Measurements from ENCODE around the gene SGMS1.
"Not testable (repeated sequence)": the region's sequence is repeated elsewhere in the genome, so short reads cannot be mapped to it uniquely, and the experiment has no call there.

Gene SGMS1

DNA sequence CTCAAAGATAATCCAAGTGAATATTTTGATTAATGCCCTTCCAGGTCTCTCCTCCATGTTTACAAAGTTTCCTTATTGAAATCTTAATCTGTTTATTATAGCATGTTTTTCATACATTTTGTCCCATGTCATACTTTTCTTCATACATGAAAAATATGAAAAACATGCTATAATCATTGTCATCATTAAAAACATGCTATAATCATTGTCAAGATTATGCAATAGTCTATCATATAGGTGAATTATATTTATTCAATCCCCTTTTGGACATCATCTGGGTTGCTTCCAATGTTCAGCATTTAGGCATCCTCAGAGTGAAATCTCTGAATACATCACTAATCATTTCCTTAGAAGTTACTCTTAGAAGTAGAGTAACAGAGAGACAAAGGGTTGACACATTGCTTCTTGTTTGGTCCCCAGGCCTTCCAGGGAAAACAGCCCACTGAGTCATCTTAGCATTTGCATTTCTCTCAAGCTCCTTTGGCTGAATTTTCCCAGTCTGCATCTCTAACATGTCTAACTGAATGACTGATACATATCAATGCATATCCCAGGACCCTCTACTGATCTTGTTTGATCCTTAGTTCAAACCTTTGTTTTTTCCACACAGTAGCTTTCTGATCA lies 87.0 kb downstream of the SGMS1 start:
- H3K18ac ChIP-seq (ENCODE audit: low read length), result no peak overlapping the region
- H3K36me3 ChIP-seq (replicated peaks in 1 of 2; ENCODE audit: control insufficient read depth in 2 of 2, insufficient read depth in 2 of 2, low read length in 2 of 2), result no peaks in the 10 kb centered on the region
- no peak overlapping the region for H3K23ac ChIP-seq (ENCODE audit: low read depth, low read length, poor library complexity)
- H3K9me3 ChIP-seq (replicated peaks in 1 of 2; ENCODE audit: control insufficient read depth in 2 of 2, insufficient read depth in 1 of 2, low read depth in 1 of 2, low read length in 2 of 2), result peaks cover 0 to 2% of the 10 kb centered on the region in 2 donors
- H4K91ac ChIP-seq (ENCODE audit: low read depth, low read length, poor library complexity), result no peak overlapping the region
- H3K4me1 ChIP-seq (ENCODE audit: control insufficient read depth in 2 of 2, insufficient read depth in 1 of 2, low read depth in 1 of 2, low read length in 2 of 2), result peaks cover 3 to 5% of the 10 kb centered on the region in 2 donors
- no peak overlapping the region for H2BK15ac ChIP-seq (ENCODE audit: low read length)
- H3K9ac ChIP-seq (ENCODE audit: low read depth, low read length, poor library complexity), result no peak overlapping the region
- H4K8ac ChIP-seq (ENCODE audit: low read depth, low read length), result no peak overlapping the region
- H3K4ac ChIP-seq (ENCODE audit: low read length), result no peak overlapping the region
- H3K27me3 ChIP-seq (ENCODE audit: control insufficient read depth in 3 of 3, insufficient read depth in 3 of 3, low read depth in 1 of 3, low read length in 3 of 3), result no peaks in the 10 kb centered on the region
- no peak overlapping the region for H2BK120ac ChIP-seq (ENCODE audit: low read depth, low read length)
- no peak overlapping the region for H3K14ac ChIP-seq (ENCODE audit: low read length)
- H3K4me3 ChIP-seq (ENCODE audit: low read length in 2 of 2), result no peak overlapping the region
- H2AFZ ChIP-seq (ENCODE audit: low read length), result no peak overlapping the region
- H3K79me1 ChIP-seq (ENCODE audit: low read depth, low read length), result peaks cover 4% of the 10 kb centered on the region
- H3K4me2 ChIP-seq (ENCODE audit: insufficient read depth, low read length, poor library complexity, severe bottlenecking), result no peak overlapping the region
- DNase-seq (ENCODE audit: low spot score), result no peak
- no peak overlapping the region for H2BK5ac ChIP-seq (ENCODE audit: low read length)
- no peak overlapping the region for H2BK12ac ChIP-seq (ENCODE audit: low read length)
- no peak overlapping the region for H2AK5ac ChIP-seq (ENCODE audit: low read depth, low read length)
- H3K27ac ChIP-seq (replicated peaks; ENCODE audit: low read length), result no peak overlapping the region

DNA sequence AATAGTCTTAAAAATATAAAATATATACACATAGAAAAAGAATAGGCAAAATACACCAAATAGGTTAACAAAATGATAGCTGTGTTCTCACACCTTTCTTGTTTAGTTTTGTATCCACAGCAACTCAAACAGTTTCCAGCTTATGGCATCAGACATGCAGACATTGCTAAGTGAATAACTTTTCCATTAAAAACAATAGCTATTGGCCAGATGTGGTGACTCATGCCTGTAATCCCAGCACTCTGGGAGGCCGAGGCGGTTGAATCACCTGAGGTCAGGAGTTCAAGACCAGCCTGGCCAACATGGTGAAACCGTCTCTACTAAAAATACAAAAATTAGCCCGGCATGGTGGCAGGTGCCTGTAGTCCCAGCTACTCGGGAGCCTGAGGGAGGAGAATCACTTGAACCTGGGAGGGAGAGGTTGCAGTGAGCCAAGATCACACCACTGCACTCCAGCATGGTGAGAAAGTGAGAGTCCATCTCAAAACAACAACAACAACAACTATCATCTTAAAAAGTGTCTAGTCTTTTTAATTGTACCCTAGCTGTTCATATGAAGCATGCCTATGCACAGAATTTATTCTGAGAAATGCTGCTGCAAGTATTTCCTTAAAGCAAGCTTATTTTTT lies 88.9 kb downstream of the SGMS1 start:
- H3K9me3 ChIP-seq (replicated peaks in 1 of 2; ENCODE audit: control insufficient read depth in 2 of 2, insufficient read depth in 1 of 2, low read depth in 1 of 2, low read length in 2 of 2); H3K4me3 ChIP-seq (ENCODE audit: low read length in 2 of 2); H2BK12ac ChIP-seq (ENCODE audit: low read length); H2BK5ac ChIP-seq (ENCODE audit: low read length); H3K36me3 ChIP-seq (replicated peaks in 1 of 2; ENCODE audit: control insufficient read depth in 2 of 2, insufficient read depth in 2 of 2, low read length in 2 of 2); H3K4ac ChIP-seq (ENCODE audit: low read length); H3K14ac ChIP-seq (ENCODE audit: low read length); H4K91ac ChIP-seq (ENCODE audit: low read depth, low read length, poor library complexity); H3K23ac ChIP-seq (ENCODE audit: low read depth, low read length, poor library complexity); H3K4me2 ChIP-seq (ENCODE audit: insufficient read depth, low read length, poor library complexity, severe bottlenecking); H3K9ac ChIP-seq (ENCODE audit: low read depth, low read length, poor library complexity); H3K4me1 ChIP-seq (ENCODE audit: control insufficient read depth in 2 of 2, insufficient read depth in 1 of 2, low read depth in 1 of 2, low read length in 2 of 2); H4K8ac ChIP-seq (ENCODE audit: low read depth, low read length); H2AFZ ChIP-seq (ENCODE audit: low read length); H2BK120ac ChIP-seq (ENCODE audit: low read depth, low read length); H3K79me1 ChIP-seq (ENCODE audit: low read depth, low read length); H3K27me3 ChIP-seq (ENCODE audit: control insufficient read depth in 3 of 3, insufficient read depth in 3 of 3, low read depth in 1 of 3, low read length in 3 of 3); H2AK5ac ChIP-seq (ENCODE audit: low read depth, low read length); H3K27ac ChIP-seq (replicated peaks; ENCODE audit: low read length); H2BK15ac ChIP-seq (ENCODE audit: low read length); DNase-seq (ENCODE audit: low spot score); H3K18ac ChIP-seq (ENCODE audit: low read length): not testable (repeated sequence)
- WGBS, 2 donors (ENCODE audit: extremely low coverage in 2 of 2, insufficient read length in 2 of 2, insufficient replicate concordance in 1 of 2), result no CpG with 5 or more reads among the region's 5 CpGs

- H3K9me3 ChIP-seq (replicated peaks in 1 of 2; ENCODE audit: control insufficient read depth in 2 of 2, insufficient read depth in 1 of 2, low read depth in 1 of 2, low read length in 2 of 2), result no peaks in the 10 kb centered on the region
- DNase-seq (ENCODE audit: low spot score), result no peak
- H3K4me2 ChIP-seq (ENCODE audit: insufficient read depth, low read length, poor library complexity, severe bottlenecking), result no peak overlapping the region
- H3K4me1 ChIP-seq (ENCODE audit: control insufficient read depth in 2 of 2, insufficient read depth in 1 of 2, low read depth in 1 of 2, low read length in 2 of 2), result no peaks in the 10 kb centered on the region
- H3K9ac ChIP-seq (ENCODE audit: low read depth, low read length, poor library complexity), result no peak overlapping the region
- H2BK120ac ChIP-seq (ENCODE audit: low read depth, low read length), result no peak overlapping the region
- H4K91ac ChIP-seq (ENCODE audit: low read depth, low read length, poor library complexity), result no peak overlapping the region
- H2BK12ac ChIP-seq (ENCODE audit: low read length), result no peak overlapping the region
- H3K14ac ChIP-seq (ENCODE audit: low read length), result no peak overlapping the region
- H3K4me3 ChIP-seq (ENCODE audit: low read length in 2 of 2), result no peak overlapping the region
- H3K23ac ChIP-seq (ENCODE audit: low read depth, low read length, poor library complexity), result no peak overlapping the region
- no peaks in the 10 kb centered on the region for H3K36me3 ChIP-seq (replicated peaks in 1 of 2; ENCODE audit: control insufficient read depth in 2 of 2, insufficient read depth in 2 of 2, low read length in 2 of 2)
- no peak overlapping the region for H3K18ac ChIP-seq (ENCODE audit: low read length)
- H3K4ac ChIP-seq (ENCODE audit: low read length), result no peak overlapping the region
- no peak overlapping the region for H2BK15ac ChIP-seq (ENCODE audit: low read length)
- no peak overlapping the region for H4K8ac ChIP-seq (ENCODE audit: low read depth, low read length)
- H2AFZ ChIP-seq (ENCODE audit: low read length), result no peak overlapping the region
- no CpG with 5 or more reads among the region's 1 CpG for WGBS, 2 donors (ENCODE audit: extremely low coverage in 2 of 2, insufficient read length in 2 of 2, insufficient replicate concordance in 1 of 2)
- no peak overlapping the region for H2BK5ac ChIP-seq (ENCODE audit: low read length)
- H3K79me1 ChIP-seq (ENCODE audit: low read depth, low read length), result no peaks in the 10 kb centered on the region
- H3K27me3 ChIP-seq (ENCODE audit: control insufficient read depth in 3 of 3, insufficient read depth in 3 of 3, low read depth in 1 of 3, low read length in 3 of 3), result no peaks in the 10 kb centered on the region
- H2AK5ac ChIP-seq (ENCODE audit: low read depth, low read length), result no peak overlapping the region
- no peak overlapping the region for H3K27ac ChIP-seq (replicated peaks; ENCODE audit: low read length)
Measured at GRCh38 chr10:50533296-50533695, 90.5 kb downstream of the SGMS1 start.

GRCh38 chr10:50531388-50532077 lies 92.2 kb downstream of the SGMS1 start:
- Histone ChIP-seq H3K27ac (replicated peaks; ENCODE audit: low read length) (no peak overlapping the region), H2AFZ (ENCODE audit: low read length) (no peak overlapping the region), H4K91ac (ENCODE audit: low read depth, low read length, poor library complexity) (no peak overlapping the region), H3K79me1 (ENCODE audit: low read depth, low read length) (no peaks in the 10 kb centered on the region), H3K4me3 (ENCODE audit: low read length in 2 of 2) (no peak overlapping the region), H2BK5ac (ENCODE audit: low read length) (no peak overlapping the region), H3K4ac (ENCODE audit: low read length) (no peak overlapping the region), H3K27me3 (ENCODE audit: control insufficient read depth in 3 of 3, insufficient read depth in 3 of 3, low read depth in 1 of 3, low read length in 3 of 3) (no peaks in the 10 kb centered on the region), H2AK5ac (ENCODE audit: low read depth, low read length) (no peak overlapping the region), H2BK12ac (ENCODE audit: low read length) (no peak overlapping the region), H3K9ac (ENCODE audit: low read depth, low read length, poor library complexity) (no peak overlapping the region), H4K8ac (ENCODE audit: low read depth, low read length) (no peak overlapping the region), H2BK15ac (ENCODE audit: low read length) (no peak overlapping the region), H3K23ac (ENCODE audit: low read depth, low read length, poor library complexity) (no peak overlapping the region), H3K14ac (ENCODE audit: low read length) (no peak overlapping the region), H3K36me3 (replicated peaks in 1 of 2; ENCODE audit: control insufficient read depth in 2 of 2, insufficient read depth in 2 of 2, low read length in 2 of 2) (no peaks in the 10 kb centered on the region), H3K9me3 (replicated peaks in 1 of 2; ENCODE audit: control insufficient read depth in 2 of 2, insufficient read depth in 1 of 2, low read depth in 1 of 2, low read length in 2 of 2) (no peaks in the 10 kb centered on the region), H3K18ac (ENCODE audit: low read length) (no peak overlapping the region), H3K4me1 (ENCODE audit: control insufficient read depth in 2 of 2, insufficient read depth in 1 of 2, low read depth in 1 of 2, low read length in 2 of 2) (no peaks in the 10 kb centered on the region), H3K4me2 (ENCODE audit: insufficient read depth, low read length, poor library complexity, severe bottlenecking) (no peak overlapping the region), H2BK120ac (ENCODE audit: low read depth, low read length) (no peak overlapping the region)
- WGBS, 2 donors (ENCODE audit: extremely low coverage in 2 of 2, insufficient read length in 2 of 2, insufficient replicate concordance in 1 of 2), result no CpG with 5 or more reads among the region's 5 CpGs
- DNase-seq (ENCODE audit: low spot score), result no peak
